HEK293 (cell line): Measurements from ENCODE around the gene PRKRA.

Experiments used
- KLF10 ChIP-seq: fragments of 450-650 bp; IDR thresholded peaks from 2 replicates; pipeline ENCODE4 v1.5.1; 2018; ENCODE audit warnings: missing biosample characterization, mild to moderate bottlenecking, missing genetic modification characterization
- KLF8 ChIP-seq: fragments of 450-650 bp; formaldehyde crosslinking; IDR thresholded peaks from 2 replicates; pipeline ENCODE4 v1.5.1; 2016; ENCODE audit warnings: missing biosample characterization, missing genetic modification characterization
- MZF1 ChIP-seq: fragments of 450-650 bp; formaldehyde crosslinking; IDR thresholded peaks from 2 replicates; pipeline ENCODE4 v1.5.1; 2017; ENCODE audit warnings: missing biosample characterization, missing genetic modification characterization, borderline replicate concordance
- SP2 ChIP-seq: fragments of 450-650 bp; formaldehyde crosslinking; IDR thresholded peaks from 2 replicates; pipeline ENCODE4 v1.5.1; 2016; ENCODE audit warnings: missing biosample characterization, missing genetic modification characterization
- ZNF121 ChIP-seq: fragments of 450-650 bp; formaldehyde crosslinking; IDR thresholded peaks from 2 replicates; pipeline ENCODE4 v1.5.1; 2016; ENCODE audit warnings: missing biosample characterization, missing genetic modification characterization
- ZNF140 ChIP-seq: fragments of 450-650 bp; formaldehyde crosslinking; IDR thresholded peaks from 2 replicates; pipeline ENCODE4 v1.5.1; 2016; ENCODE audit warnings: missing biosample characterization, missing genetic modification characterization
- ZNF449 ChIP-seq: fragments of 450-650 bp; formaldehyde crosslinking; IDR thresholded peaks from 2 replicates; pipeline ENCODE4 v1.5.1; 2017; ENCODE audit warnings: missing biosample characterization, mild to moderate bottlenecking, missing genetic modification characterization, moderate library complexity
- ZNF768 ChIP-seq: fragments of 450-650 bp; formaldehyde crosslinking; IDR thresholded peaks from 2 replicates; pipeline ENCODE4 v1.5.1; 2018; ENCODE audit warnings: missing biosample characterization, mild to moderate bottlenecking, missing genetic modification characterization
- ZNF777 ChIP-seq: fragments of 450-650 bp; formaldehyde crosslinking; IDR thresholded peaks from 2 replicates; pipeline ENCODE4 v1.5.1; 2017; ENCODE audit warnings: missing biosample characterization, missing genetic modification characterization, borderline replicate concordance
- TF ChIP-seq, protein P1 (sequence below): fragments of 450-650 bp; formaldehyde crosslinking; IDR thresholded peaks from 2 replicates; pipeline ENCODE4 v1.5.1; 2016; ENCODE audit warnings: missing biosample characterization, missing genetic modification characterization
- TF ChIP-seq, protein P2 (sequence below): fragments of 450-650 bp; formaldehyde crosslinking; IDR thresholded peaks from 2 replicates; pipeline ENCODE4 v1.5.1; 2016; ENCODE audit warnings: missing biosample characterization, missing genetic modification characterization
- TF ChIP-seq, protein P3 (sequence below): sonication (generic); formaldehyde crosslinking; IDR thresholded peaks from 2 replicates; pipeline ENCODE4 v1.8.1; 2022; ENCODE audit warnings: mild to moderate bottlenecking, moderate library complexity, missing genetic modification reagents
- TF ChIP-seq, protein P4 (sequence below): fragments of 450-650 bp; IDR thresholded peaks from 2 replicates; pipeline ENCODE4 v1.5.1; 2018; ENCODE audit warnings: missing biosample characterization, mild to moderate bottlenecking, missing genetic modification characterization

- TF ChIP-seq, protein P1, sequence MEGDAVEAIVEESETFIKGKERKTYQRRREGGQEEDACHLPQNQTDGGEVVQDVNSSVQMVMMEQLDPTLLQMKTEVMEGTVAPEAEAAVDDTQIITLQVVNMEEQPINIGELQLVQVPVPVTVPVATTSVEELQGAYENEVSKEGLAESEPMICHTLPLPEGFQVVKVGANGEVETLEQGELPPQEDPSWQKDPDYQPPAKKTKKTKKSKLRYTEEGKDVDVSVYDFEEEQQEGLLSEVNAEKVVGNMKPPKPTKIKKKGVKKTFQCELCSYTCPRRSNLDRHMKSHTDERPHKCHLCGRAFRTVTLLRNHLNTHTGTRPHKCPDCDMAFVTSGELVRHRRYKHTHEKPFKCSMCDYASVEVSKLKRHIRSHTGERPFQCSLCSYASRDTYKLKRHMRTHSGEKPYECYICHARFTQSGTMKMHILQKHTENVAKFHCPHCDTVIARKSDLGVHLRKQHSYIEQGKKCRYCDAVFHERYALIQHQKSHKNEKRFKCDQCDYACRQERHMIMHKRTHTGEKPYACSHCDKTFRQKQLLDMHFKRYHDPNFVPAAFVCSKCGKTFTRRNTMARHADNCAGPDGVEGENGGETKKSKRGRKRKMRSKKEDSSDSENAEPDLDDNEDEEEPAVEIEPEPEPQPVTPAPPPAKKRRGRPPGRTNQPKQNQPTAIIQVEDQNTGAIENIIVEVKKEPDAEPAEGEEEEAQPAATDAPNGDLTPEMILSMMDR (tag by site-specific recombination) = no peak
- TF ChIP-seq ZNF768 (tag by site-specific recombination) = no peak
- no peak for TF ChIP-seq KLF10 (tag by site-specific recombination)
- TF ChIP-seq KLF8 (tag by site-specific recombination) = no peak
- TF ChIP-seq, protein P2, sequence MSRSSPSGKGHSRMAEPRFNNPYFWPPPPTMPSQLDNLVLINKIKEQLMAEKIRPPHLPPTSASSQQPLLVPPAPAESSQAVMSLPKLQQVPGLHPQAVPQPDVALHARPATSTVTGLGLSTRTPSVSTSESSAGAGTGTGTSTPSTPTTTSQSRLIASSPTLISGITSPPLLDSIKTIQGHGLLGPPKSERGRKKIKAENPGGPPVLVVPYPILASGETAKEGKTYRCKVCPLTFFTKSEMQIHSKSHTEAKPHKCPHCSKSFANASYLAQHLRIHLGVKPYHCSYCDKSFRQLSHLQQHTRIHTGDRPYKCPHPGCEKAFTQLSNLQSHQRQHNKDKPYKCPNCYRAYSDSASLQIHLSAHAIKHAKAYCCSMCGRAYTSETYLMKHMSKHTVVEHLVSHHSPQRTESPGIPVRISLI (tag by site-specific recombination) = no peak
- TF ChIP-seq ZNF121 (tag by site-specific recombination) = no peak
- TF ChIP-seq, protein P3, sequence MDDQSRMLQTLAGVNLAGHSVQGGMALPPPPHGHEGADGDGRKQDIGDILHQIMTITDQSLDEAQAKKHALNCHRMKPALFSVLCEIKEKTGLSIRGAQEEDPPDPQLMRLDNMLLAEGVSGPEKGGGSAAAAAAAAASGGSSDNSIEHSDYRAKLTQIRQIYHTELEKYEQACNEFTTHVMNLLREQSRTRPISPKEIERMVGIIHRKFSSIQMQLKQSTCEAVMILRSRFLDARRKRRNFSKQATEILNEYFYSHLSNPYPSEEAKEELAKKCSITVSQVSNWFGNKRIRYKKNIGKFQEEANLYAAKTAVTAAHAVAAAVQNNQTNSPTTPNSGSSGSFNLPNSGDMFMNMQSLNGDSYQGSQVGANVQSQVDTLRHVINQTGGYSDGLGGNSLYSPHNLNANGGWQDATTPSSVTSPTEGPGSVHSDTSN (CRISPR knock-in tag) = no peak
- TF ChIP-seq ZNF777 (tag by site-specific recombination) = no peak
- TF ChIP-seq SP2 (tag by site-specific recombination) = no peak
- TF ChIP-seq, protein P4, sequence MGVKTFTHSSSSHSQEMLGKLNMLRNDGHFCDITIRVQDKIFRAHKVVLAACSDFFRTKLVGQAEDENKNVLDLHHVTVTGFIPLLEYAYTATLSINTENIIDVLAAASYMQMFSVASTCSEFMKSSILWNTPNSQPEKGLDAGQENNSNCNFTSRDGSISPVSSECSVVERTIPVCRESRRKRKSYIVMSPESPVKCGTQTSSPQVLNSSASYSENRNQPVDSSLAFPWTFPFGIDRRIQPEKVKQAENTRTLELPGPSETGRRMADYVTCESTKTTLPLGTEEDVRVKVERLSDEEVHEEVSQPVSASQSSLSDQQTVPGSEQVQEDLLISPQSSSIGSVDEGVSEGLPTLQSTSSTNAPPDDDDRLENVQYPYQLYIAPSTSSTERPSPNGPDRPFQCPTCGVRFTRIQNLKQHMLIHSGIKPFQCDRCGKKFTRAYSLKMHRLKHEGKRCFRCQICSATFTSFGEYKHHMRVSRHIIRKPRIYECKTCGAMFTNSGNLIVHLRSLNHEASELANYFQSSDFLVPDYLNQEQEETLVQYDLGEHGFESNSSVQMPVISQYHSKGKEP (tag by site-specific recombination) = no peak
- no peak for TF ChIP-seq ZNF449 (tag by site-specific recombination)
- no peak for TF ChIP-seq MZF1 (tag by site-specific recombination)
- no peak for TF ChIP-seq ZNF140 (tag by site-specific recombination)
These were observed 9.5 kb downstream of the PRKRA start for GRCh38 chr2:178441426-178441825.
